ENCODE data around the gene FN3KRP.

The FN3KRP gene

DNA sequence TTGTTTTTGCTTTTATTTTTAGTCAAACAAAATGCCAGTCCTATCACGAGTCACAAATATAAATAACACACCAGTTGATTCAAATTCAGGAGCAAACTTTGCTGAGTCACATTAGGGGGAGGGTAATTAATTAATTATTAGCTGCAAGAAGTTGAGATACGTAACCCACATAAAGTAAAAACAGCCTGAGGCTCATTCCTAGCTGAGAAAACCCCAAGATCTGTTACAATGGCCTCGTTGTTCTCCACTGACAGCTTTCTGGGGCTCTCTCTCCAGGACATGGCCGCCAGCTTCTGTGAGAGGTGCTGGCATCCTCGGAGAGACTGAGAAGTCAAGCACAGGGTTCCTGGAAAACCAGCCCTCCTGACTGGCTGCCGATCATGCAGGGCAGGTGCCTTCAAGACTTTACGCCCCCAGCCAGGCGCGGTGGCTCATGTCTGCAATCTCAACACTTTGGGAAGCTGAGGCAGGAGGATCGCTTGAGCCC is 29.1 kb upstream of the FN3KRP start:
- DNase-seq (ENCODE audit: low read depth in 2 of 2, low spot score in 1 of 2), result no peak

DNA sequence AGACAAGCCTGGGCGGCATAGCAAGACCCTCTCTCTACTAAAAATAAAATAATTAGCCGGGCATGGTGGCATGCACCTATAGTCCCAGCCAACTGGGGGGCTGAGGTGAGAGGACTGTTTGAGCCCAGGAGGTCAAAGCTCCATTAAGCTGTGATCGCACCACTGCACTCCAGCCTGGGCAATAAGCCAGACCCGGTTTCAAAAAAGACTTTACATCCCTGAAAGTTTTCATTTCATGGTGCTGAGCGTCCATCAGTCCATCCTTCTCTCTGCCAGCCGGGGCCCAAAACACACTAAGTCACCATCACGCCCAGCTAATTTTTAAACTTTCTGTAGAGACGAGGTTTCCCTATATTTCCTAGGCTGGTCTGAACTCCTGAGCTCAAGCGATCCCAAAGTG is 28.6 kb upstream of the FN3KRP start:
- no peak for DNase-seq (ENCODE audit: low read depth in 2 of 2, low spot score in 1 of 2)

DNA sequence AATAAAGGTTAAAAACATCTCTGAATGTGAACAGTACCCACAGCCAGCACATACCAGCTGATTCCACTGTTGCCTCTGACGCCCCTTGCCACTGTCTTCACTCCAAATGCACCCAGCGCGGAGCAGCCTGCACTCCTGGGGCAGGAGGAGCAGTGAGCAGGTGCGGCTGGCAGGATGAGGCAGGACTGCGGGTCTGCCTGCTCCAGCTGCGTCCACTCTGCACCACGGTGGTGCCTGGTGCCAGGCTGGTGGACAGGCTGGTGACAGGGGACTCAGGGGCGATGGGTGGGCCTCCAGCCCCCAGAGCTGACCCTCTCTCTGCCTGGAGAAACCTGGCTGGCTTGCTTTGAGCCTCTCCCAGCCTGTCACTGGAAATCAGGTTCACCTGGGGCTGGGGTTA is 27.4 kb upstream of the FN3KRP start:
- DNase-seq (ENCODE audit: low read depth in 2 of 2, low spot score in 1 of 2), result no peak

DNA sequence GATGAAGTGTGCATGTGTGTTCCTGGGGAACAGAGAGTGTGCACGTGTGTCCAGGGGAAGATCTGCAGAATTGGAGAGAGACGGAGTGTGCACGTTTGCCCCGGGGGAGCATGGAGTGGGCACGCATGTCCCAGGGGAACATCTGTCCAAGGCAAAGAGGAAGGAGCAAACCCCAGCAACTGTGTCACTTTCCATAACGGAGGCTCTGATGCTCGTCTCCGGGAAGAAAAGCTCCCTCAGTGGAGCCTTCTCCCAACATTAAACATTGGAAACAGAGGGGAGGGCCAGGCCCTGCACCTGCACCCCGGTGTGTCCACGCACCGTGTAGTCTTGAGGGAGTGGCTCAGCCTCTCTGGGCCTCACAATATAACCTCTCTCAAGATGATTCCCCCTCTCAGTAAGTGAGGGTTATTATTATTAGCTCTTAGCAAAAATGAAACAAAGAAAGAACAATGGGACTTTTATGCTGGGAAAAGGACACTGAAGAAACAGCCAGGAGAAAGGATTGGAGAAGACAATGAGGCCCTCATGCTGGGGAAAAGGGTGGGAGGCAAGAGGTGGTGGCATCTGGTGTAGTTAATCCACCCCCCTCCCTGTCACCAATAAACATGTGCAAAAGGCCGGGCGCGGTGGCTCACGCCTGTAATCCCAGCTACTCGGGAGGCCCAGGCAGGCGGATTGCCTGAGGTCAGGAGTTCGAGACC is 25.6 kb upstream of the FN3KRP start:
- no peak for DNase-seq (ENCODE audit: low read depth in 2 of 2, low spot score in 1 of 2)

DNA sequence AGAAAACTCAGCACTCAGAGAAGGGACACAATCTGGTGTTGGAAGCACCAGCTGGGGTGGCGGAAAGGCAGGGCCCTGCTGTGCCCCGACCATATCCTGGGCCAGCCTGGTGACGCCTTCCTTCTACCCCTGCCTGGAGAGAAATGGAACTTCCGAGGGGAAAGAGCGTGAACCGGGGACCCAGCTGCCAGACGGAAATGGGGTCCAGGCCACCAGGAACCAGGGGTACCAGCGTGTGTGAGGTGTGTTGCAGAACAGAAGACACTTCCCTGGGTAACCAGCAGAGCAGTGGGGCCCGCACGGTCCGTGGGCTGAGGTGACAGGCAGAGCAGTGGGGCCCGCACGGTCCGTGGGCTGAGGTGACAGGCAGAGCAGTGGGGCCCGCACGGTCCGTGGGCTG is 24.8 kb upstream of the FN3KRP start:
- no peak for DNase-seq (ENCODE audit: low read depth in 2 of 2, low spot score in 1 of 2)

DNA sequence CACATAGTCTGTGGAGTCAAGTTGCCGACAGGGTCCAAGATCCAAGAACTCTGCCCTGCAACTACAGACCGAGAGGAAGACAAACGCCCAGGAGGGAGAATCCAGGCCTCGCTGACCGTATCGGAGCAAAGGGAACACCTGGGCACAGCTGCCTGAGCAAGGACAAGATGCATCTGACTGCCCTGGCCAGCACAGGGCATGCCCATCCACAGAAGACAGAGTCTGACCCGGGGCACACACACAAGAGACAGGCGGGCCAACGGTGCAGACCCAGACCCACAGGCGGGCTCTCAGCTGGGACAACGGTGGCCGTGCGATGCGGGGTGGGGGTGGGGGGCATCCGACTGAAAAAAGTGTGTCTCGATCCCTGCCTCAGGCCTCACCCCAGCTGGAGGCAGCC is 24.2 kb upstream of the FN3KRP start:
- DNase-seq (ENCODE audit: low read depth in 2 of 2, low spot score in 1 of 2), result no peak

DNA sequence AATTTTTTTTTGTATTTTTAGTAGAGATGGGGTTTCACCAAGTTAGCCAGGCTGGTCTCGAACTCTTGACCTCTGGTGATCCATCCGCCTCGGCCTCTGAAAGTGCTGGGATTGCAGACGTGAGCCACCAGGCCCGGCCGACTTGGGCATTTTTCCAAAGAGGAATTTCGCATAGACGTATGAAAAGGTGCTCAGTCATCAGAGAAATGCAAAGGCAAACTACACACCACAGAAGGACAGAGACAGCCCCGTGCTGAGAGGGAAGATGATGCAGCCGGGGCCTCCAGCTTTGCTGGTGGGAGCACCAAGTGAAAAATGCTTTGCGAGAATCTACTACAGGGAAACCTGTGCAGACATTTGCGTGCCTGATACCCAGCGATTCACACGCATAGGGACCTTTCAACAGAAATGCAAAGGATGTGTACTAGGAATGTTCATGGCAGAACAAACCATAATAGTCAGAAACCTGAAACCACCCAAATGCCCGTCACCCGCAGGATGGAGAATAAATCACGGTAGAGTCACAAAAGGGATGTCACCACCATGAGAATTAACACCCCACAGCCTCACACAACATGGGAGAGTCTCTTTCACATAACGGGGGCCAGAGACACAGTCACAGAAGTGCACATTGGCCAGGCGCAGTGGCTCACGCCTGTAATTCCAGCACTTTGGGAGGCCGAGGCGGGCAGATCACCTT is 23.2 kb upstream of the FN3KRP start:
- DNase-seq (ENCODE audit: low read depth in 2 of 2, low spot score in 1 of 2), result no peak

DNA sequence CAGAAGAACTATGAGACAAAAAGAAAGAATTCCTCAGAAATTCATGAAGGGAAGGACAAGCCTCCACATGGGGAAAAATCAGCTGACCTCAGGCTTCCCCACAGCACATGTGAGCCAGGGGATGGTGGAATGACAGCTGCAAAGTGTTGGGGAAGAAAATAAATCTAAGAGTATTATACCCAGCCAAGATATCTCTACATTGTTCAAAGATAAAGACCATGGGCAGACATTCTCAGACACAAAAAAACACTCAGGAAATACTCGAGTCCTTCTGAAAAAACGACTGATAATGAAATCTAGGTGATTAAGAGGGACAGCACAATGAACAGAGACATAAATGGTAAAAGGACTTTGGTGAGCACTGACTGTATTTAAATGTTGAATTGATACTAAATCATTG is 21.9 kb upstream of the FN3KRP start:
- DNase-seq (ENCODE audit: low read depth in 2 of 2, low spot score in 1 of 2), result no peak

DNA sequence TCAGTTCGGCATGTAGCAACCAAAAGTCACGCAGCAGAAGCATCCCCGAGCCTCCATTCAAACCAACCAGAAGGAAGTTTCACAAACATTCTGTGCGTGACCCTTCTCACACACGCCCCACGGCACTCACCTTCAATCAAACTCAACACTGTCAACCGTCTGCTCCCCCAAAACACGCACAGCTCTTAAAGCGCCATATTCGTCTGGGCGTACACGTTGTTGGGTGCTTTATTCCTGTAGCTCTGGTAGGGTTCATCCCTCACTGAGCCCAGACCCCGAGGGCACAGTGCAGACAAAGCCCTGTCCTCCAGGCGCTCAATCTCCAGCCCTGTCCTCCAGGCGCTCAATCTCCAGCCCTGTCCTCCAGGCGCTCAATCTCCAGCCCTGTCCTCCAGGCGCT is 20.2 kb upstream of the FN3KRP start:
- DNase-seq (ENCODE audit: low read depth in 2 of 2, low spot score in 1 of 2), result no peak

DNA sequence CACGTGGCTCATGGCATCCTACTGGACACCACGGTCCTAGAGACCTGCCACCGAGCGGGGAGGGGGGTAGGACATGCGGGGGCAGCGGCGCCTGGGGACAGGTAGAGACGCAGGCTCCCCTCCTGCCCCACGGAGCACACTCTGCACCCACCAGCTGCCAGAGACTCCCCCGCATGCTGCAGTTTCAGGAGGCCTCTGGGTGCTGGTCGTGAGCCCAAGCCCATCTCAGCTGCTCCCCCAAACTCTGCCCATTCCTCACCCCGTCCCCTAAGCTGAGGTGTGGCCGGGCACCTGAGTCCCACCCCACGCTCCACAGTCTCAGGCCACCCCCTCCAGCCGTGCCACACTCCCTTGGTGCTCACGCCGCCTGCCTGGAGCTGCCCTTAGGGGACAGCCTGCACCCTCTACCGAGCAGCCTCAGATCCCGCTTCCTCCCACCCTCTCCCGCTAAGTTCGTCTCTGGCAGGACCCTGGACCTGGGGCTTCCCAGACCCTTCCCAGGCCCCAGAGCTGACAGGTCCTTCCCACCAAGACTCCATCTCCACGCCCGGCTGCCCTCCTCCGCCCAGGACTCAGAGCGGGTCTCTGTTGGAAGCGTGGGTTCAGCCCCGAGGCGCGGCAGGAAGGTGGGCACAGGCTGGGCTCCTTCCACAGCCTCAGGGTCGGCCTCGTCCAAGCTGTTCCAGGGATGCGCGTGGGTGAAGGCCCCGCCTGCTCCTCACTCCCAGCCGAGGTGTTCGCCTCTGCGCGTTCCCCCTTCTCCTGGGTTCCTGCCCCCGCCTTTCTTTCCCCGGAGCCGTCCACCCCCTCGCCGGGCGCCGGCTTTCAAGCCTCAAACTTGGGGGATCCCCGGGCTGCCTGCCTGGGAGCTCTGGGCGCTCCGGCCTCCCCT is 19.3 kb upstream of the FN3KRP start:
- DNase-seq (ENCODE audit: low read depth in 2 of 2, low spot score in 1 of 2), result no peak

DNA sequence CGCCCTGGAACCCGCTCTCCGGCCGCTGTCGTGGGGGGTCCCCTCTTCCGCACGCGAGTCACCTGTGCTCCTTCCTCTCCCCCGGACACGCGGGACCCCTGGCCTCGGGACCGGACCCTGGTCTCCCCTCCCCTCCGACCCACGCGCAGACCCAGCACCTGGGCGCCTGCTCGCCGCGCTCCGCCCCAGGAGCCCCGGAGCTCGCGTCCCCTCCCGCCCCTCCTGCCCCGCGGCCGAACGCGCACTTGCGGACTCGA is 18.8 kb upstream of the FN3KRP start:
- no peak for DNase-seq (ENCODE audit: low read depth in 2 of 2, low spot score in 1 of 2)

DNA sequence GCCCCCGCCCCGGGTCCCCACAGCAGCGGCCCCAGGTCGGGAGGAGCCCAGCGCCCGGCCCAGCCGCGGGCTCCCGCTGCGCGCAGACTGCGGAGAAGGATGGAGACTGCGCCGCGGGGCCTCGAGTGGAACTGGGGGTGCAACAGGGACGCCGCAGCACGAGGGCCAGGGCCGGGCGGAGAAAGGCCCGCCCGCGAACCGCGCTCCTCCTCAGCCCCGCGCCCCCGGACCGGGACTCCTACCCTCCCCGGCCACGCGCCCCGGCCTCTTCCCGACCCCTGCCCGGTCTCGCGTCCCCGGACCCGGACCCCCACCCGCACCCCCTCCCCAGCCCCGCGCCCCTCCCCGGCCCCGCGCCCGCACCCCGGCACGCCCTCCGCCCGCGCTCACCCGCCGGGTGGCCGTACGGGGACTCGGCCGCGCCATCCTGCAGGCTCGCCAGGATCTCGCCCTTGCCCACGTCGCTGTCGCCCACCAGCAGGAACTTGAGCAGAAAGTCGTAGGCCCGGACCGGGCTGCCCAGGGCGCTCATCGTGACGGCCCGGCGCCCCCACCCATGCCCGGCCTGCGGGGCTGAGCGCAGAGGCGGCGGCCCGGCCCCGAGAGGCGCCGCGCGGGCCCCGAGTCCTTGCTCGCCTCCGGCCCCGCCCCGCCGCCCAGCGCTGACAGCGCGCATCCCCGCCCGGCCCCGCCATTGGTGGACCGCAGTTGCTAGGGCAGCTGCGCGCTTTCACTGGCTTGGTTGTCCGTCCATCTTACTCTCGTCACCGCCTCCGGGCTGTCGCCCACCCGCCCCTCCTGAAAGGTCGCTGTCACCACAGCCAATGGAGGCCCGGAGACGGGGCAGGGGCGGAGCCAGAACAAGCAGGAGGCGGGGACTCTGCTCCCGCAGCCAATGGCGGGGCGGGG is 18.2 kb upstream of the FN3KRP start, which contains the start of gene RAB40B:
TSS of gene RAB40B (minus strand) at position 634 of the 909 bp plus-strand sequence. CDS start at position 532, 102 bp downstream.
- DNase-seq (ENCODE audit: low read depth in 2 of 2, low spot score in 1 of 2), result peak; percentile 92 to 97

DNA sequence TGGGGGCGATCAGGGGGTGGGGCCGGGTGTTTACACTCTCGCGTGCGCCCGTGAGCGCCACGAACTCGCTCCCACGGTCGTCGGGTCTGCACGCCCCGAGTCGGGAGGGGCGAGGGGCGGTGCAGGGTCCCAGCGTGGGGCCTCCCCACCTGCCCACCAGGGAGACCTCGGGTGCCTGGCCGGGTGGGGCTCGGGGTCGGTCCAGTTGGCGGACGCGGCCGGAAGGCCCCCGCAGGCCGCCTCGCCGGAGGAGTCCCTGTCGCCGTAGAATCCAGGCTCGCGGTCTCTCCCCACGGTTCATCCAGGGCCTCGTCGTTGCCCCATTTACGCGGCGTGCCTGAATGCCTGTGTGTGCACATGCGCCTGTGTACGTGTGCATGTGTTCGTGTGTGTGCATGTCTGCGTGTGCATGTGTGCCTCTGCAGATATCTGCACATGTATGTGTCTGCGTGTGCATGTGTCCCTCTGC is 17.5 kb upstream of the FN3KRP start:
- DNase-seq (ENCODE audit: low read depth in 2 of 2, low spot score in 1 of 2), result no peak

DNA sequence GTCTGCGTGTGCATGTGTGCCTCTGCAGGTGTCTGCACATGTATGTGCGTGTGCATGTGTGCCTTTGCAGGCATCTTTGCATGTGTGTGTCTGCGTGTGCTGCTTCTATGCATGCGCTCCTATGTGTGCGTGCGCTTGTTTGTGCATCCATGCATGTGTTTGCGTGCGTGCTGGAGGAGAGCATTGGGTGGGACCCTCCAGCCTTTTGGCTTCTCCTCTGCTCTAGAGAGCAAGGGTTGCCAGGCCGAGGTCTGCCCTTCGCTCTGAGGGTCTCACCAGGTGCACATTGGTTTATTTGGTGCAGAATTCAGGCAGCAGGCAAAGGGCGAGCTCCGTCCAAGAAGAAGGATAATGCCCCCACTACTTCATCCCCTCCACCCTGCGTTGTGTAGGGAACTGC is 17.0 kb upstream of the FN3KRP start:
- DNase-seq (ENCODE audit: low read depth in 2 of 2, low spot score in 1 of 2), result no peak

DNA sequence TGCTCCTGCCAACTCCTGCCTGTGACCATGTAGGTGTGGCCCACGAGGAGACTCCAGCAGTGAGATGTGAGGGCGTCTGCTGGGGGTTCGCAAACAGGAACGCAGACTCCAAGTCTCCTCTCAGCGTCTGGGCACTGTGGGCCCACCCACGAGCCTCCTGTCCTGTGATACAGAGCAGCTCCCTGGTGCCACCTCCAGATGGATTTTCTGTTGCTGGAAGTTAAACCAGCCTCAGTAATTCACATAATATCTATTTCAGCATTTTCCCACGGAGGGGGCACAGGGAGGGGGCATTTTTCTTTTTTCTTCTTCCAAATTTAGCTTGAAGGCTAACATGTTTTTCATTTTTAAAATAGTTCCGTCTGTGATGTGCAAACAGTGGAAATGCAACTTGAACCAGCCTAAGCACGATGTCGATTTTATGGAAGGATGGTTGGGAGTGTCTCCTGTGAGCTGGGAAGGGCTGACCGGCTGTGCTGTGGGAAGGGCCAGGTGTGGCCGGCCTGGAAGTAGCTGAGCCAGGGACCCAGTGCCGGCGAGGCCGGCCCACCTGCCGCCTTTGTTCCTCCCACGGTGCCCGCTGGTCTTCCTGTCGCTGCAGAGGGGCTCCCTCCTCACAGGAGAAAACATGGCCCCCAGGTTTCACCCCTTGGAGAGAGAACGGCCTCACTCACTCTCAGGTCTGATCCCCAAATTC is 14.1 kb upstream of the FN3KRP start:
- DNase-seq (ENCODE audit: low read depth in 2 of 2, low spot score in 1 of 2), result no peak

DNA sequence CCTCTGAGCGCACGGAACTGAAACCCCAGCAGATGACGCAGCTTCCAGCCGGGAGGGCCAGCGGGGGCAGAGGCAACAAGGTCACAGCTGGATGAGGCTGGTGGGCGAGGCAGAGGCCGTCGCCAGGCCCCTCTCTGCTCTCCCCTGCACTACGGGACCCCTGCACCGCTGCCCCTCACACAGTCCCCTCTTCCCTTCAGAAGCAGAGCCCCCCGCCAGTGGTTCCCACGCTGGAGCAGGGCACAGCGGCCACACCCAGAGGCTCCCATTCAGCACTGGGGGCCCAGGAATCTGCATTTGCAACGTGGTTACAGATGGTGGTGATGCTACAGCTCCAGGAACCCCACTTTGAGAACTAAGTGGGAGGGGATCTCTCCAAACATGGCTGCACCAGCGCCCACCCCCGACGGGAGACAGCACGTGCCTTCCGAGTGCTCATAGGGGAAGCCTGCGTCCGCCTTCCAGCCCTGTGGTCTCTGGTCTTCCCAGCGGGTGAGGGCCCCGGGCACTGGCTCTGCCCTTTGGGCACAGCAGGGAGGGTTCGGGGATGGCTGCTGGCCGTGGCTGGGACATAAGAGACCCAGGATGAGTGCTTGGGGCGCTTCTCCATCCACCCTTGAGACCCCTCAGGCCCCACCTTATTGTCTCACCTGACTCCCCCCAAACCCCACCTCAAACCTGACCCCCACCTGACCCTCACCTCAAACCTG is 13.3 kb upstream of the FN3KRP start:
- no peak for DNase-seq (ENCODE audit: low read depth in 2 of 2, low spot score in 1 of 2)

DNA sequence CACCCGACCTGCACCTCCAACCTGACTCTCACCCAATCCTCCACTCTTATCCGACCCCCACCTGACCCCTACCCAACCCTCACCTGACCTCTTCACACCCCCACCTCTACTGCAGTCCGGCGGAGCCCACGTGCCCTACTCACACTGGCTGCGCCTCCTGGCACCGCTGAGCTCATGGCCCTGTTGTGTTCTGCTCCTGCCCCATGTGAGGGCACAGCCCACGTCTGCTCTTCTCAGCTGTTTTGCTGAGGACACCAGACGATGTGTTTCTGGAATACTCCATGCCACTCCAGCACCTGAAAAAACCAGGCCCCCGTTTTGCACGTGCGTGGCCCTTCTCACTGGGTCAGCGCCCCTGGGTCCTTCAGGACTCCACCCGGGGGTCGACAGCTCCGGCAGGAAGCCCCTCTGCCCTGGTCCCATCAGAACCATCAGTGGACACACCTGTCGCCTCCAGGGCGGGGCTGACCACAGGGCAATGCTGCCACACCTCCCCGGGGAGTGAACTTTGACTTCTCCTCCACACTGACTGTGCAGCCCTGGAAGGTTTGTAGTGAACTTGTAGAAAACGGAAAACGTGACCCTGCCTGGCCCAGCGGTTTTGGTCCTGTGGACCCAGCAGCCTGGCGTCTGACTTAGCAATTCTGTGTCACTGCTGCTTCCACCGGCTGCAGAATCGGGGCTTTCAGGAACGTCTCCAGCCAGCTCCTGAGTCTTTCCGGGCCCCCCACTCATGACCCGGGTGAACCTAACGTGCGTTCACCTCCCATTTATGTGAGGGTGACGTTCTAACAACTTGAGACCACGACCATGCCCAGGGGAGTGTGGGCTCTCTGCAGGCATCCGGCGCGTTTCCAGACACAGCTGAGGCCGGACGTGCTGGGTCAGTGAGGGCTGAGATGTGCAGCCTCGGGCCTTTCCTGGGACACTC is 12.3 kb upstream of the FN3KRP start:
- no peak for DNase-seq (ENCODE audit: low read depth in 2 of 2, low spot score in 1 of 2)

DNA sequence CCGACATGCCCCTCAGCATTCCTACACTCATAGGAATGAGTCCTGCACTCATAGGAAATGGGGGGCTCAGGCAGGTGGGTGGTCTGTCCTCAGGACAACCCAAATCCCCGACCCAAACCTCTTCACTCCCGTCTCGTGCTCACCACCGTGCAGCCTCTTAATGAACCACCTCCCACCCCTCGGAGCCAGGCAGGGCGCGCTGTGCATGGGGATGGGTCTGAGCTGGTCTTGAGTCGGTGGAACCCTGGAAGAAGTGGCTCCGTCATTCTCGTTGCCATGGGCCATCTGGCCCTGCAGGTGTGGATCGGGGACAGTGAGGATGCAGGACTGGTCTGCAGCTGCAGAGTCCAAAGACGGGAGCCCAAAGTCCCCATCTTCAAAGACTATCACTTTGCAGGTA is 11.6 kb upstream of the FN3KRP start:
- DNase-seq (ENCODE audit: low read depth in 2 of 2, low spot score in 1 of 2), result no peak

DNA sequence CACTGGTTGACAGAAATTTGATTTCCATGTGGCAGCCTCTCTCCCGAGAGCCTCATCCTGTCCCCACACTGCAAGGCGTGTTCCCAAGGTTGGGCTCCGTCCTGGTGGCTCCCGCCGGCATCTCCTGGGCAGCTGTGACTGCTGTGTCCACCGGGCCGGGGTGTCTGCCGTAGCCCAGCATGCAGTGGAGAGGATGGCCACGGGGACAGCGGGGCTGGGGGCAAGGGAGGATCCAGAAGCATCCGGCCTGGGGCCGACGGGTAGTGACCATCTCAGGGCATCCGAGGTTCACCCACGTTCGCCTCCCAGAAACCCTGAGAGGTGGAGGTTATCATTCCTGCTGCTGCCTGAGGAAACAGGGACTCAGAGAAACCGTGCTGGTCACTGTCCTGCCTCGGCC is 10.8 kb upstream of the FN3KRP start:
- DNase-seq (ENCODE audit: low read depth in 2 of 2, low spot score in 1 of 2), result no peak

All from stimulated activated CD8-positive, alpha-beta memory T cell treated with anti-CD3 and anti-CD28 coated beads, Interleukin-4, amount 100 ng/mL, for 1 hour (primary cell).